HG03354 (cell line): ENCODE measurements around the gene MYOZ3.

ENCODE experiments used
- ATAC-seq: cut with Tn5 transposase; IDR thresholded peaks from one replicate; pipeline ENCODE4 v1.9.1; 2021; ENCODE audit warnings: mild to moderate bottlenecking; ENCODE audit not compliant: unreplicated experiment, poor library complexity, severe bottlenecking

Gene MYOZ3

GRCh38 chr5:150655221-150655620 lies 5.8 kb upstream of the MYOZ3 start:
- no peak for ATAC-seq

DNA sequence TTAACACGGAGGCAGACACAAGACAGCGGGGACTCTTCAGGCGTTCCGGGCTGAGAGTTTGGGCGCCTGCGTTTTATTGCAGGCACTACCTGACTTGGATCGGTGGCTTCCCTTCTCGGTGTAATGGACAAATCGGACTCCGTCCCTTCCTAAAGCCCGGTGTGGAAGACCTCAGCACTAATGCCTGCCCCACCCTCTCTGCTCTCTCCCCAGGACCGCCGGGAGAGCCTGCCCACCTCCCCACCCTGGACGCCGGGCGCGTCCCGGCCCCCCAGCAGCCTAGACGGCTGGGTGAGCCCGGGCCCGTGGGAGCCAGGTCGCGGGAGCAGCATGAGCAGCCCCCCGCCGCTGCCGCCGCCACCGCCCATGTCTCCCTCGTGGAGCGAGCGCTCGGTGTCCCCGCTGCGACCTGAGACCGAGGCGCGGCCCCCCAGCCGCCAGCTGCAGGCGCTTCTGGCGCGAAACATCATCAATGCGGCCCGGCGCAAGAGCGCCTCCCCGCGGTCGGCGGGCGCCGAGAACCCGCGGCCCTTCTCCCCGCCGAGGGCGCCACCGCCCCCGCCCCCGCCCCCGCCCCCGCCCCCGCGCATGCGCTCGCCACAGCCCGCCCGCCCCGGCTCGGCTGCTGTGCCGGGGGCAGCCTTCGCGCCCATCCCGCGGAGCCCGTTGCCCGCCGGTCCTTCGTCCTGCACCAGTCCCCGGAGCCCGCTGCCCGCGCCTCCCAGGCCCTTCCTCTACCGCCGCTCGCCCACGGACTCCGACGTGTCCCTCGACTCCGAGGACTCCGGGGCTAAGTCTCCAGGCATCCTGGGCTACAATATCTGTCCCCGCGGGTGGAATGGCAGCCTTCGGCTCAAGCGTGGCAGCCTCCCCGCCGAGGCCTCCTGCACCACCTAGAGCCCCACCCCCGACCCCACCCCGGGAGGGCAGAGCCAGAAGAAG lies 4.6 kb upstream of the MYOZ3 start:
- peak; percentile 83 for ATAC-seq

DNA sequence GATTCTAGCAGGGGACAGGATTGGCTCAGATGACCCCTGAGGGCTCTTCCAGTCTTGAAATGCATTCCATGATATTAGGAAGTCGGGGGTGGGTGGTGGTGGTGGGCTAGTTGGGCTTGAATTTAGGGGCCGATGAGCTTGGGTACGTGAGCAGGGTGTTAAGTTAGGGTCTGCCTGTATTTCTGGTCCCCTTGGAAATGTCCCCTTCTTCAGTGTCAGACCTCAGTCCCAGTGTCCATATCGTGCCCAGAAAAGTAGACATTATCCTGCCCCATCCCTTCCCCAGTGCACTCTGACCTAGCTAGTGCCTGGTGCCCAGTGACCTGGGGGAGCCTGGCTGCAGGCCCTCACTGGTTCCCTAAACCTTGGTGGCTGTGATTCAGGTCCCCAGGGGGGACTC lies 2.9 kb upstream of the MYOZ3 start:
- no peak for ATAC-seq

DNA sequence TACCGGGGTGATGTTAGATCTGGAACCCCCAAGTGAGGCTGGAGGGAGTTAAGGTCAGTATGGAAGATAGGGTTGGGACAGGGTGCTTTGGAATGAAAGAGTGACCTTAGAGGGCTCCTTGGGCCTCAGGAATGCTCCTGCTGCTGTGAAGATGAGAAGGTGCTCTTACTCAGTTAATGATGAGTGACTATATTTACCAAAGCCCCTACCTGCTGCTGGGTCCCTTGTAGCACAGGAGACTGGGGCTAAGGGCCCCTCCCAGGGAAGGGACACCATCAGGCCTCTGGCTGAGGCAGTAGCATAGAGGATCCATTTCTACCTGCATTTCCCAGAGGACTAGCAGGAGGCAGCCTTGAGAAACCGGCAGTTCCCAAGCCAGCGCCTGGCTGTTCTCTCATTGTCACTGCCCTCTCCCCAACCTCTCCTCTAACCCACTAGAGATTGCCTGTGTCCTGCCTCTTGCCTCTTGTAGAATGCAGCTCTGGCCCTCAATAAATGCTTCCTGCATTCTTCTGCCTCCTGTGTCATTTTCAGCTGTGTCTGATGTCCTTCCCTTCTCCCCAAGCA lies 2.3 kb upstream of the MYOZ3 start:
- ATAC-seq, result no peak

DNA sequence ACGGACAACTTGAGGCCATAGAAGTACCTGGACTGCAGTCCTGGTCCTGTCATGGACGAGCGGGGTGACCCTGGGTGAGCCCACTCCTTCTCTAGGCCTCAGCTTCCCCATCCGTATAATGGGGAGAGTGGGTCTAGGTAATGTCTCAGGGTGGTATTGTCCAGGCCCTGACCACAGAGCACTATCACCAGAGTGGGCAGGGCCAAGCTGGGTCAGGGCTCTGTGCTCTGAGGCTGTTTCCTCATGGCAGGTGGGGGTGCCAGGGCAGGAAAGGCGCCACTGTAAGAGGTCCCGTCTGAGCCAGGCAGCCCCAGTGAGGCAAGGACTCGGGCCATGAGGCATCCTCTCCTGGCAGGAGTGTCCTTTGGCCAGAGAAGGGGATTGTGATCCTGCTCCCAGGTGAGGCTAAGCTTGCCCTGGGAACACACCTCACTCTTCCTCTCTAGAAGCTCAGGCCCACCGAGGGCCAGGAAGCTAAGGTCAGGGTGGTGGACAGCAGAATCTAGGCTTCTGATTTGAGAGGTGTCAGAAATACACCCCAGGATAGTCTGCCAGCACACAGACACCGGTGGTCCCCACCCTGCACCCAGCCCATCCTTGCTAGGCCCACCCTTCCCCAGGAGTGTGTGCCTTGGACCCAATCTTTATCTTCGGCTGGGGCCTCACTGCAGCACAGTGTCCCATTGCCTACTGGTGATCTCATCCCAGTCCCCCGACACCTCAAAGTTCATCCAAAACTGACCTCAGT lies 1.5 kb upstream of the MYOZ3 start:
- ATAC-seq, result no peak

DNA sequence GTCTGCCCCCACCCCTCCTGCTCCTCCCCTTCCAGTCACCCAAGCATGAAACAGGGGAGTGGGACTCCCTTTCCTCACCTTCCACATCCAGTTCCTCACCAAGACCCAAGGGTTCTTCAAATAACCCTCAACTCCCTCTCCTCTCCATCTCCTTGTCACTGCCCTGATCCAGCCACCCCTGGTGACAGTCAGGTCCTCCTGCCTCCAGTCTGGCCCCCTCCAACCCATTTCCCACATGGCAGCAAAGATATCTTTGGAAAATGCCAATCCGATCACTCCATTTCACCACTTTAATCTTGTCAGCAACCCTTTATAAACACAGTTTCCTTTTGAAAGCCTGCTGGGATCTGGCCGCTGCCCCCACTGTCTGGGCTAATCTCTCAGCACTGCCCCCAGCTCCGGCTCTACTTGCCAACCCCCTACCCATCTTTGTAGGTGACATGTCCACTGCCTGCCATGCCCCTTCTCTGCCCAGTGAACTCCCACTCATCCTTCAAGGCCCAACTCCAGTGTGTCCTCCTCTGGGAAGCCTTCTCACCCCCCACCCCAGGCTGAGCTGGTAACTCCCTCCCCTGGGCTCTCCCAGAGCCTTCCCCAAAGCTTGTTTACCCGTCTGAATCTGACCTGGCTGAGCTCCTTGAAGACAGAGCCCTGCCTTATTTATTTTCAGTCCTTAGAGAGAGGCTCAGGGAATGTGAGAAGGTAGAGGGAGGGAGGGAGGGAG lies 781 bp upstream of the MYOZ3 start:
- ATAC-seq, result no peak

GRCh38 chr5:150661821-150662596 lies 958 bp downstream of the MYOZ3 start:
- no peak for ATAC-seq

DNA sequence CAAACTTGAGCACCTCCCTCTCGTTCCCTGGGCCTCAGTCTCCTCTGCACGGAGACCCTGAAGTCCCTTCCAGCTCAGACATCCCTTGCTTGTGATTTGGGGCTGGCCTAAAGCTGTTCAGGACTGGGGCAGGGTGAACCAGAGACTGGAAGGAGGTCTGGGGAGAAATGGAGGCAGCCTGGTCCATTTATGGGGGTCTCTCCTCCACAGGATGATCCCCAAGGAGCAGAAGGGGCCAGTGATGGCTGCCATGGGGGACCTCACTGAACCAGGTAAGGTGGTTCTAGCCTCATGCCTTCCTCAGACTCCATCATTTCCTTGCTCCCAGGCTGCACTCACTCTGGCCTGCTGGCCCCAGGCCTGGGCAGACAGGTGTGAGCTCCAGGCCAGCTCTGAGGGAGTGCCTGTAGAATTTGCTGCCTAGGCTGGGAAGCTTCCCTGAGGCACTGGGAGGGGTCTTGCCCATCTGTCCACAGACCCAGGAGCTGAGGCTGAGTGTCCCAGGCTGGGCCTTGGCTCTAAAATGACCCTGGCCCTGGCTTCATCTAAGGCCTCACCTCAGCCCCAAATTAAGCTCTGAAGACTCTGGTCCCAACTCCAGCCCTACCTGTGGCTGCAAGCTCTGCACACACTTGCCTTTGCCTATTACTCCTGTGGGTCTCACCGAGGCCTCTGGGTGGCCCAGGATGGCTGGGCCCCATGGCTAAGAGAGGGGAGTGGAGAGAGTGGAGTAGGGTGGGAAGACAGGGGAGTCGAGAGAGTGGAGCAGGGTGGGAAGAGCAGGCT lies 1.9 kb downstream of the MYOZ3 start:
- ATAC-seq, result no peak

DNA sequence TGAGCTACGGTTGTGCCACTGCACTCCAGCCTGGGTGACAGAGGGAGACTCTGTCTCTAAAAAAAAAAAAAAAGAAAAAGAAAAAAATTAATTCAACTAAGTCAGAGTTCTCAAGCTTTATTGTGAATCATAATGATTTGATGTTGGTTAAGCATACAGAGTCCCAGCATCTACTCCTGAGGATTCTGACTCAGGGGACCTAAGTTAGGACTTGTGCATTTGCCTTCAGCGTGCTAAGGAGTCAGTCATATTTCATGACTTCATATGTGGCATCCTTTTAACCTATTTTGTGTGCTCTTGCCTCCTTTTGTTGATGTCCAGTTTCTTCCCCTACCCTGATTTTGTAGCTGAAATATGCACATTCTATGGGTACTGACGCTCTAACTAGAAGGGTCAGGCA lies 2.9 kb downstream of the MYOZ3 start:
- ATAC-seq, result no peak

DNA sequence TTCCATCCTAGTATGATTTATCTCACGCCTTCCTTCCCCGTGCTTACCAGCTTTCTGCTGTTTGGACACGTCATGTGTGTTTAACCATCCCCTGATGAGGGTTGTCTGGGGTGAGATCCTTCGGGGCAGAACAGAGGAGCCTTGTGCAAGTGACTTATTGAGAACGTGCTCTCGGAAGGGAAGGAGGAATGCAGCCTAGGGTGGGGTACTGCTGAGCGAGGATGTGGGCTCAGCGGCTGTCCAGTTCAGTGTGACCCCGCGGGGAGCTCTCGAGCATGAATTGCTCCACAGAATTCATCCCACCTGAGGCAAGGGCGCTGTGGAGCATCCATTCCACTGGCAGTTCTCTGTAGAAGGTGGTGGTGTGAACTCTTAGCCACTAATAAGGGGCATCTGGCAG lies 4.0 kb downstream of the MYOZ3 start:
- ATAC-seq, result no peak

GRCh38 chr5:150670275-150670947 lies 9.4 kb downstream of the MYOZ3 start:
- ATAC-seq, result no peak

DNA sequence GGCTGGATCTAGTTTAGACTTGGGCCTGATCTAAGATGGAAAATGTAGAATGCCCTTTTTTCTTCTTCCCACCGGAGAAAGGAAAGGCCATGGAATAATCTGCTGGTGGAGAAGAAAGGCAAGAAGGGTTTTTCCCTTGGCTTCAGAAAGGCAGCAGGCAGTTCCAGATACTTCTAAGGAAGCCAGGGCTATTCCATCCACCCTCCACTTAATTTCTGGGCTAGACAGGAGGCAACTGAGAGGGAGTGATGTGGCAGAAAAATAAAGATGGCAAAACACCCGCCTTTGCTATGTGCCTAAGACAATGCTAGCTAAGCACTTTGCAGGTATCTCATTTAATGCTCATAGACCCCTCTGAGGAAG lies 9.9 kb downstream of the MYOZ3 start:
- no peak for ATAC-seq

DNA sequence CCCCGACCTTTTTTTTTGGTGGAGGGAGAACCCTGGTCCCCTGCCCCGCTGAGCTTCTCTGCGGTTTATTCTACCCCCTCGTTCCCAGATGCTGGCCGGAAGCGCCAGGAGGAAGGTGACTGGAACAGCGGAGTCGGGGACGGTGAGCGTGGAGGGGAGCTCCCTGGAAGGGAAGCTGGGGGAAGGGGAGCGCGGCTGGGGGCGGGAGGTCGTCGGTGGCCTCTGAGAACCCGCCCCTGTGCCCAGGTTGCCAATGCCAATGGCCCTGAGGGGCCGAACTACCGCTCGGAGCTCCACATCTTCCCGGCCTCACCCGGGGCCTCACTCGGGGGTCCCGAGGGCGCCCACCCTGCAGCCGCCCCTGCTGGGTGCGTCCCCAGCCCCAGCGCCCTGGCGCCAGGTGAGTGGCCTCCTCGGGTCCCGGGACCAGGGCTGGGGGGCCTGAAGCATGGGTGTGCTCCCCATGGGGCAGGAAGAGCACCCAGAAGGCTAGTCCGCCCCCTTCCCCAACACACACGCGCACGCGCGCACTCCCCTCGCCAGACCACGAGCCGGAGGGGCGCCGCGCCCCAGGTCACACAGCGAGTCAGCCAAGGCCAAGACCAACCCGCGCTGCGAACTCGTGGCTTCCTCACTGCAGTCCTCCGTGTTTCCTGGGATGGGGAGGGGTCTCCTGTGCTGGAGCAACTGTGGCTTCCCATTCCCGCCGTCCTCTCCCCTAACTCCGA lies 10.6 kb downstream of the MYOZ3 start:
- peak; percentile 40 for ATAC-seq

DNA sequence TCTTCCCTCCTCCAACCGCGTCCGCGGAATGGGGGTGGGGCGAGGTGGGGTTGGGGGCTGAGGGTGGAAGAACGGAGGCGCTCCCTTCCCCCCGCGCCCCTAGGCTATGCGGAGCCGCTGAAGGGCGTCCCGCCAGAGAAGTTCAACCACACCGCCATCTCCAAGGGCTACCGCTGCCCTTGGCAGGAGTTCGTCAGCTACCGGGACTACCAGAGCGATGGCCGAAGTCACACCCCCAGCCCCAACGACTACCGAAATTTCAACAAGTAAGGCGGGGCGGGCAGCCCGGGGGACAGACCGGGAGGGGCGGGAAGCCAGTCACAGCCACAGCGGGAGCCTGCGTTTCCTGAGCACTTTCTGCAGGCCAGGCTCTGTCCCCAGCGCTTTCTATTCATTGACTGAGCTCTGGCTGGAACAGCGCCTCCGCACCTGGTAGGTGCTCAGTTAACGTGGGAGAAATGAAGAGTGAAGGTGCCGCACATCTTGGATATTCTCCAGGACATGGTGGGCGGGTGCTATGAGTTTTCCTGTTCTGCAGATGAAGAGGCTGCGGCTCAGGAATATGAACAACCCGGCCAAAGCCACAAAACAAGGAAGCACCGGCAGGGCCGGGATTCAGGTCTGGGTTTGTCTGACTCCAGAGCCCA lies 11.3 kb downstream of the MYOZ3 start:
- peak; percentile 51 for ATAC-seq

- no peak for ATAC-seq
Observed at GRCh38 chr5:150672884-150673275, 11.8 kb downstream of the MYOZ3 start.

DNA sequence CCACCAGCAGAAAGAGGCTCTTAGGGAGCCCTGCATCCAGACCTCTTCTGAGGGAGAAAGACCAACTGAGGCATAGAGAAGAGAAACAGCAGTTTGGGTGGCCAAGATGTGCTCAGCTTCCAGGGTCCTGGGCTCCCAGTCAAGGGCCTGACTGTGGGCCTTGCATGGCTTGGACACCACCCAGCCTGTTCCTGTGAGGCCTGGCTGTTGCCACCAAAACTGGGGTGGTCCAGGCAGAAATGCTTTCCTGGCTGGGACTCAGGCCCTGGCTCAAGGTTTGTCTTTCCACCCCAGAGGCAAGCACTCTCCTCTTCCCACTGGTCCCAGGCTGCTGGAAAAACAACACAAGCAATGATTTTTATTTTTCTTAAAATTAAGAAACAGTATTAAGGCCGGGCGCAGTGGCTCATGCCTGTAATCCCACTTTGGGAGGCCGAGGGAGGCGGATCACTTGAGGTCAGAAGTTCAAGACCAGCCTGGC lies 13.3 kb downstream of the MYOZ3 start:
- ATAC-seq, result no peak

DNA sequence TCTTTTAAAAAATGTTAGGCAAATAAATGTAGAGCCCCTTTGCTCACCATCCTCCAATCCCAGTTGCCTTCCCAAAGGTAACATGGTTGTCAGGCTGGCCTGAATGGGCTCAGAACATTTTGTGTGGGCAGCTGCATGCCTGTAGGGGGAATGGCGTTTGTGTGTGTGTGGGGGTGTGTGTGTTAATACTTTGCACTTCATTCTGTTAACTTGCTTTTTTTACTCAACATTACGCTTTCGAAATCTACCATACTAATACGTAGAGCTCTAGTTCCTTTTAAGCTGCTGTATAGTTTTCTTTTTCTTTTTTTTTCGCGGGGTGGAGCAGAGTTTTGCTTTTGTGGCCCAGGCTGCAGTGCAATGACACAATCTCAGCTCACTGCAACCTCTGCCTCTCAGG lies 14.0 kb downstream of the MYOZ3 start:
- ATAC-seq, result no peak
